ENCODE data around the gene KLK3.

- TF ChIP-seq, protein P1, sequence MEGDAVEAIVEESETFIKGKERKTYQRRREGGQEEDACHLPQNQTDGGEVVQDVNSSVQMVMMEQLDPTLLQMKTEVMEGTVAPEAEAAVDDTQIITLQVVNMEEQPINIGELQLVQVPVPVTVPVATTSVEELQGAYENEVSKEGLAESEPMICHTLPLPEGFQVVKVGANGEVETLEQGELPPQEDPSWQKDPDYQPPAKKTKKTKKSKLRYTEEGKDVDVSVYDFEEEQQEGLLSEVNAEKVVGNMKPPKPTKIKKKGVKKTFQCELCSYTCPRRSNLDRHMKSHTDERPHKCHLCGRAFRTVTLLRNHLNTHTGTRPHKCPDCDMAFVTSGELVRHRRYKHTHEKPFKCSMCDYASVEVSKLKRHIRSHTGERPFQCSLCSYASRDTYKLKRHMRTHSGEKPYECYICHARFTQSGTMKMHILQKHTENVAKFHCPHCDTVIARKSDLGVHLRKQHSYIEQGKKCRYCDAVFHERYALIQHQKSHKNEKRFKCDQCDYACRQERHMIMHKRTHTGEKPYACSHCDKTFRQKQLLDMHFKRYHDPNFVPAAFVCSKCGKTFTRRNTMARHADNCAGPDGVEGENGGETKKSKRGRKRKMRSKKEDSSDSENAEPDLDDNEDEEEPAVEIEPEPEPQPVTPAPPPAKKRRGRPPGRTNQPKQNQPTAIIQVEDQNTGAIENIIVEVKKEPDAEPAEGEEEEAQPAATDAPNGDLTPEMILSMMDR (IDR thresholded peaks at IDR 0.05), result no peak
- TF ChIP-seq POLR2A (IDR thresholded peaks at IDR 0.05), result no peak
Observed at GRCh38 chr19:50859849-50860248, 5.1 kb downstream of the KLK3 start.
